ENCODE results near the gene DLEU7.

Gene DLEU7

DNA sequence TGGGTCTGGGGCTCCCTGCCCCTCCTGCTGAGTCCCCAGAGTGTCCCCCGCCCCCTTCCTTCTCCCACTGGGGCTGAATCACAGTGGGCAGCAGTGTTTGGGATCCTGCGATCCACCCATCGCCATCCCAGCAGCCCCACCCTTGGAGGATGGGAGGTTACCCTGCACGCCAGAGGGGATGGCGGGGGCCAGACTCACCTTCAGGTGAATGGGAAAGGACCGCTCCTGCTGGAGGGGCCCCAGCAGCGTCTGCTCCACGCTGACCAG, 569 bp downstream of the DLEU7 start:
- no peak for DNase-seq (ENCODE audit: low spot score)

DNA sequence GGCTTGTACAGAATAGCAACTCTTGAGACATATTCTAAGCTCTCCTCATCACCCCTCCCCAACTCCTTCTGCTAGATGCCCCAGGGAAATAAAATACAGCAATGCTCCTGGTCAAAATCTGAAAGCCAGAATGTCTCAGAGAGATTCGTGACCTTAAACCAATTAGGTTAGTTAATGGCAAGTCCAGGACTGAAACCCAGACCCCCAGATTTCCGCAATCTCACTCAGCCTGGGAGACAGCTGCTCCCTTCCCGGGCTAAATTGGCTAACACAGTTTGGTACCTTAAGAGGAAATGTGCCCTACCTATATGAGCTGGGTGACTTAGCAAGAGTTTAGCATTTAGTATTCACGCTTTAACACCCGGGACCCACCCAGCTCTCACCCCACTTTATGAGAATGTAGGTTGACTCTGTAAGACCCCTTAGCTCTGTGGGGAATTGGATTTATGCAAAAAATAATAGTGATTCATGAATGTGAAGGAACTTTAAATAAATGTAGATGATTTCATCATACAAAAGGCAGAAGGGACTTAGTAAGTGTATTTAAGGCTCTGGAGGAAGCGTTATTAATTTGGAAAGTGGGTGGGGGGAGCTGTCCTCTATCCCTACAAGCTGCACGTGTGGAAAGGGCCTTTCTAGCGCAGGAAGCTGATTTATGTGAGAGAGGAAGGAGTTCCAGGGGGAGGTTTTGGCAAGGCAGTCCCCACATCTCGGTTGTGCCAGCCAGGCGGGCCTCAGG, 1.1 kb downstream of the DLEU7 start:
- DNase-seq (ENCODE audit: low spot score) = no peak

DNA sequence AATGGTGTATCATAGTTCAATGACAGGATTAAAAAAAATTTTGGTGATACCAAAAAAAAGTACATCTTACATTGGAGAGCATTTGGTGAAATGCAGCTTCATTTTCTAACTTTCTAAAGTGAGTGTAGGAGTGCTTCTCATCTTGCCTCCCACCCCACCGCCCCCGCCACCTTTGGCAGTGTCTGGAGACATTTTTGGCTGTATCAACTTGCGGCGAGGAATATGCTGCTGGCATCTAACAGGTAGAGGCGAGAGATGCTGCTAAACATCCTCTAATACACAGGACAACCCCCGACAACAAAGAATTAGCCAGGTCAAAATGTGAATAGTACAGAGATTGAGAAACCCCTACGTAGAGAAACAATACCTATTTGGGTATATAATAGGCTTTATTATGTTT, 1.7 kb downstream of the DLEU7 start:
- DNase-seq (ENCODE audit: low spot score) = no peak

DNA sequence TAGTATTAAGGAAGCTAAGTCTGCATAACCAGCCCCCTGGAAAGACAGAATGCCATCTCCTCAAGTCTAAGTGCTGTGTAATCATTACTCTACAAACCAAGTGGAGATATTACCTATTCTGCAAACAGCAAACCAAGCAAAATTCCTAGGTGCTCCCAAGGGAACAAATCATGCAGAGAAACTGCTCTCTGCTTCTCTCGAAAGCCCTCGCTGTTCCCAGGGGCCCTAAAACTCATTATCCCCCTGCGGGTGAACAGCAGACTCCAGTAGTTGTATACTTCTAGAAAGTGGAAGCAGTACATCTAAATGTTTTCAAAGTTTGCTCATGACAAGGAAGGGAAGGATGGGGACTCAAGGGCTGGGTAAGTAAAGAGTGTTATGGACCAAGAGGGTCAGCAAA, 3.2 kb downstream of the DLEU7 start:
- no peak for DNase-seq (ENCODE audit: low spot score)

DNA sequence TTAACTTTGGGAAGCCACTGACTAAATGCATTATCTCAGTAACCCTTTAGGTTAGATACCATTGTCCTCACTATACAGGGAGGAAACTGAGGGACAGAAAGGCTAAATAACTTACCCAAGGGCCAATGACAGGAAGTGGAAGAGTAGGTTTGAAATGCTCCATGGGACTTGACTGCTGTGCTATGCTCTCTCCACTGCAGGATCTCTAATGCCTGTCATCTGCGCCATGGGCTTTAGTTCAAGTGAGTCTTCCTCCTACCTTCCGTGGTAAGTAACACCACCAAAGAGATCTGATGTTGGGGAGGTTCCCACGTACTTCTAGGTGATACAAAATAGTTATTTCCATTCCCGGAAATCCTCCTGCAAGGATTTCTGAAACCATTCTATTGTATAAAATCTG, 3.7 kb downstream of the DLEU7 start:
- DNase-seq (ENCODE audit: low spot score) = no peak

DNA sequence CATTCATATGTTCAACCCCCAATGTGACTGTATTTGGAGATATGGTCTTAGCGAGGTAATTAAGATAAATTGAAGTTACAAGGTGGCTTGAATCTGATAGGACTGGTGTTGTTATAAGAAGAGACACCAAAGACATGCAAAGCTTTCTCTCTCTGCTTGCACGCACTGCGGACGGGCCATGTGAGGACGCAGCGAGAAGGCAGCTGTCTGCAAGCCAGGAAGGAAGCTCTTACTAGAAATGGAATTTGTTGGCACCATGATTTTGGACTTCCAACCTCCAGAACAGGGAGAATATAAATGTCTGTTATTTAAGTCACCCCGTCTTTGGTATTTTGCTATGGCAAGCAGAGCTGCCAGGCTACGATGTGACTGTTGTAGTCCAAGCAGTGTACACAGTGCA, 4.8 kb downstream of the DLEU7 start:
- no peak for DNase-seq (ENCODE audit: low spot score)

DNA sequence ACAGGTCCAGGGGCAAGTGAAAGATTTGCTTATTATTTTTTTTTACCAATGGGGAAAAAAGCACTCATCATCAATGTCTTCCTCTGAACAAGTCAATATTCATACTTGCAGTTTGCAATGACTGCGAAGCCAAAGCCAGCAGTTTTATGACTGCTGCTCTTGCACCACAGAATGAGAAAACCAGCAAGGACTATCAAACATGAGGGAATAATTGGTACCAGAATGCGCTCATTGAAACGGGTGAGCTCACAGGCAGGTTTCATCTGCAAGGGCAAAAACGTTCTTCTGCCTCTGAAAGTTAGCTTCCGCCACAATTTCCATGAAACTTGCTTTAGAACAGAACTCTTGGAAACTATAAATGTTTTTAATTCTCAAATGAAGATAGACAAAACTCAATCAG, 5.5 kb downstream of the DLEU7 start:
- DNase-seq (ENCODE audit: low spot score) = no peak

DNA sequence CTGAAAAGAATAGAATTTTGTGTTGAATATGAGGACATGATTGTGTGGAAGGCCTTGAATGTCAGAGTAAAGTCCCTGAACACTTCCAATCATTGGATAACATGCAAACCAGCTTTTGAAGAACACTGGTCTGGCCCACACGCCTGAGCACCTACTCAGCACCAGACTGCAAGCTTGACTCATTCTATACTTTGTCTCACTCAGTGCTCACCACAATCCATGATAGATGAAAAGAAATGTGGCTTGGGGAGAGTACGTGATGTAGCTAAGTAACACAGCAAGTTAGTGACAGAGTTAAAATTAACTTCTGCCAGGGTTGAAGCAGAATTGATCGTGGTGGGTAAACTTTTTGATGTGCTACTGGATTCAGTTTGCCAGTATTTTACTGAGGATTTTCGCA, 12.0 kb downstream of the DLEU7 start:
- no peak for DNase-seq (ENCODE audit: low spot score)

DNA sequence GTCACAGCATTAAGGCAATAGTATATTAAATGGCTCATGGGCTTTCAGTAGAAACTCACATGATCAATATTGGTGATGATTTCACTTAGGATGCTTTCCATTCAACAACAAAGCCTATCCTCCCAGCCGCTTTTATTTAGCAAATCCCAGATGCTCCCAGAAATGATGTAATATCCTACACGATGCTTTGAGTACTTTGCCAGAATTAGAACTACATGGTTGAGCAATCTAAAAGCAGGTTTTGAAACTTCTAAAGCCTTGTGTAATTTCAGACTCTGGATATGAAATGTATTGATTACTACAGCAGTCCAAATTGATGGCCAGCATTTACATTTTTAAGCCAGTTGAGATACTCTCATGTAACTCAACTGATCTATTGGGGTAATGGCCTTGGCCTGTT, 13.6 kb downstream of the DLEU7 start:
- no peak for DNase-seq (ENCODE audit: low spot score)

DNA sequence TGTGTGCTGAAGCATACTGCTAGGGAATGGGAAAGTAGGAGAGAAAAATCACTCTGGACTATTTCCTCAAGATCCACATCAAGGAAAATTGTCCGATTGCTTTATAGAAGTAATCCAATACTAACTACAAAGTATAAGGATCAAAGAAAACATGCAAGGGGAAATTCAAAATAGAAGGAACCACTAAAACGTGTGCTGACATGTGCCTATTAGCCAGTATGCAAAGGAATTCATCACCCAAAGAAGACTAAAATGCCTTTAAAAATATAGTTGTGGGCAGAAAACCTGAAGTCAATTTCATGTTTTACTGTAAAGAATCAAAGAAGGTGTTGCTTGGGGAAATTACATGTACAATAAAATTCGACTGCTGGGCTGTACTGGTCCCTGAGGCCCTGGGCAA, 14.3 kb downstream of the DLEU7 start:
- DNase-seq (ENCODE audit: low spot score) = no peak

DNA sequence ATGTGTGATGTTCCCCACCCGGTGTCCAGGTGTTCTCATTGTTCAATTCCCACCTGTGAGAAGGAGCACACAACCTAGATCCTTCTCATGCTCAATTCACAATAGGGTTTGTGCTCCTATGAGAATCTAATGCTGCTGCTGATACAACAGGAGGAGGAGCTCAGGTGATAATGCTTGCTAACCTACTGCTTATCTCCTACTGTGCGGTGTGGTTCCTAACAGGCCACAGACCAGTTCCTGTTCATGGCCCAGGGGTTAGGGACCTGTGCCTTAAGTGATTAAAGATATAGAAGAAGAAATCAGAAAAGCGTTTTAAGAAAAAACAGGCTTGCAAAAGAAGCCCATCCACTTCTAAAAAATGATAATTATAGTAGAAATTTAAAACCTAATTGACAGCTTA, 17.5 kb downstream of the DLEU7 start:
- no peak for DNase-seq (ENCODE audit: low spot score)

DNA sequence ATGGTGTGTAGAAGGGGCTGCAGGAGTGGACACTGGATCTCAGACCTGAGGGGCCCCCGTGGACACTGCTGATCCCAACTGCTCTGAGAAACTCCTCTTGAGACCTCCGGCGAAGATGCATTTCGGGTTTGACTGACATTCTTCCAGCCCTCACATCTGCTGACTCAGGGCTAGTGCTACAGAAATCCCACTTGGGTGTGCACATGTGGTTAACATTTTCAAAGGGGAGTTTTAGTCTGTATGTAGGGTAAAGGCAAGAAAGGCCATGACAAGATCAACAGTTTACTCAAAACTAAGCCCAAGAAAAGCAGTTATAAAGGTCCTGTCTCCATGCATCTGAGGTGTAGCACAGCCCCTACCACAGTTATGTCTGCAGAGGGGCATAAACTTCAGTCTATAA, 31.2 kb downstream of the DLEU7 start:
- no peak for DNase-seq (ENCODE audit: low spot score)

DNA sequence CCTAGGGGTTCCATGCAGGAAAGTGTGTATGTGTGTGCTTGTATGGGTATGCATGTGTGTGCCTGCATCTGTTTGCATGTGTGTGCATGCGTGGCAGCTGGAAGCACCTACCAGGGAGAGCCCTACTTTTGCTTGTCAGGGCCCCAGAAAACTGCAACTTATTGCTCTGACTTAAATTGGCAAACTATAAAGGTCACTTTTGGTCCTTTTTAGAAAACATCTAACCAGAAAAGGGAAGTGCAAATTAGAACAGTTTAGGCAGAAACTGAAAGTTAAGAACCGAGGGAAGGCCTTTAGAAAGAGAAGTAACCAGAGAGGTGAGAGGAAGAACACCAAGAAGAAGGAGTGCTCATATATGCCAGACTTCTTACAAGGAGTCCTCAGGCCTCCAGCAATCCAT, 32.5 kb downstream of the DLEU7 start:
- DNase-seq (ENCODE audit: low spot score) = peak; percentile 78

DNA sequence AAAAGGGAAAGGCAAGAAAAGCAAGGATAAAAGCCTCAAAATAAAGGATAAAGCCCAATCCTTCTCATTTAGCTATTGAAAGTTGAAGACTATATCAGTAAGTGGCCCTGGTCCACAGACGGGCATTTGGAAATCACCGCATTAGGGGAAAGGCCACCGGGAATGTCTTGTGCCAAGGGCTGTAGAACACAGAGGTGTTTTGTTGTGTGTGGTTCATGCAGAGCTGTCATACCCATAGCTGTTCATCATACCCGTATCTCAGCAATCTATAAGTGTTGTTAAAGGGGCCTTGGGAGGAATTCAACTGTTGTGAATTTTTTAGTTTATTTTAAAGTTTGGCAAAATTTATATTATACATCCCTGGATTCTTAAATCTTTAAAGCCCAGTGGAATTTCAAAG, 33.0 kb downstream of the DLEU7 start:
- peak; percentile 22 for DNase-seq (ENCODE audit: low spot score)

DNA sequence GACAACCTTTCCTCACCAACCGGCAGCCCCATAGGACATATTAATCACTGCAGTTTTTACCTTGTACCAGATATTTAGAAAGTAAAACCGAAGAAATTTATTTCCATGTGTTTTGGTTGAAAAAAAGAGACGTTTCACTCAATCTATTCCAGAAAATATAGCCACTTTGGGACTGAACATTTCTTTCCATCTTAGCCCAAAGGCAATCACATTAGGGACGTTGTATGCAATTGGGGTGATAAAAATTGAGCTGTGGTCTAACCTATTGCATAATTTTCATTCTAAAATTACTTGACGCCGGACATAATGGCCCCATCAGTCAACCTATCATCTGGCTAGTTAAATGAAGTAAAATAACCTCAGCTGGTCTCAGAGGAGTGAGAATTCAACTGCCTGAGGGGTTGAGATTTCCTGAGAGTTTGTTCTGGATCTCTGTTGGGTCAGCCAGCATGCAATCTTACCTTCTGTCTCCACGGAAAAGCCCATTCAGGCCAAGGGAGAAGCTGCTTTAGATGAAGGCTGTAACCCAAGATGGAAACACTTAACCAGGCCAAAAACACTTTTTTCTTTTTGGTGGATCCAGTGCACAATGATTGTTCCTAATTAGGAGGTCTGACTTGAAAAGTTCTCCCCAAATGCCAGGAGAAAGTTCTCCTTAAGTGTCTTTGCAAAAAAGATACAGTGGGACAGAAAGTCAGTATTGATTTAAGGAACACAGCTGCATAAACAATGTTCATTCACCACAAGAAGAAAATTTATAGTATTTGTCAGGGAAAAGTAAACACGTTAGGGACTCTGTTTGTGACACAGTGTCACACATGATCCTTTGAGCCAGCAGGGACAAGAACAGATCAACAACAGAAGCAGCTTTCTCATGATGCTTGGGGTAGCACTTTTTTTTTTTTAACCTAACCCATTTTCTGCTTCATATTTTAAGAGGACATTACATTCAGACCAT, 34.1 kb downstream of the DLEU7 start:
- no peak for DNase-seq (ENCODE audit: low spot score)

DNA sequence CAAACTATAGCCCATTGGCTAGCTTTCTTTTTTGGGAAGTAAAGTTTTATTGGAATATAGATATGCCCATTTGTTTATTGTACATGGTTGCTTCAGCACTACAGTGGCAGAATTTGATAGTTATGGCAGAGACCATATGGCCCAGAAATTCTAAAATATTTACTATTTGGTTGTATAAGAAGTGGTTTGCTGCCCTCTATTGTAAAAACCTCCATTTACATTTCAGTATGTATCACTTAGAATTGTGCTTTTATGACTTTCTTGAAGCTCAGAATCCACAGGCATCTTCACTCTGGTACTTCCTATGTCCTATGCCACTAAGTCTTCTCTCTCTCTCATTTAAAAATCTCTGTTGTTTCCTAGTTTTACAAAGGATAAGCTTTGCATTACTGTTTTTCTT, 37.7 kb downstream of the DLEU7 start:
- DNase-seq (ENCODE audit: low spot score) = peak; percentile 51

DNA sequence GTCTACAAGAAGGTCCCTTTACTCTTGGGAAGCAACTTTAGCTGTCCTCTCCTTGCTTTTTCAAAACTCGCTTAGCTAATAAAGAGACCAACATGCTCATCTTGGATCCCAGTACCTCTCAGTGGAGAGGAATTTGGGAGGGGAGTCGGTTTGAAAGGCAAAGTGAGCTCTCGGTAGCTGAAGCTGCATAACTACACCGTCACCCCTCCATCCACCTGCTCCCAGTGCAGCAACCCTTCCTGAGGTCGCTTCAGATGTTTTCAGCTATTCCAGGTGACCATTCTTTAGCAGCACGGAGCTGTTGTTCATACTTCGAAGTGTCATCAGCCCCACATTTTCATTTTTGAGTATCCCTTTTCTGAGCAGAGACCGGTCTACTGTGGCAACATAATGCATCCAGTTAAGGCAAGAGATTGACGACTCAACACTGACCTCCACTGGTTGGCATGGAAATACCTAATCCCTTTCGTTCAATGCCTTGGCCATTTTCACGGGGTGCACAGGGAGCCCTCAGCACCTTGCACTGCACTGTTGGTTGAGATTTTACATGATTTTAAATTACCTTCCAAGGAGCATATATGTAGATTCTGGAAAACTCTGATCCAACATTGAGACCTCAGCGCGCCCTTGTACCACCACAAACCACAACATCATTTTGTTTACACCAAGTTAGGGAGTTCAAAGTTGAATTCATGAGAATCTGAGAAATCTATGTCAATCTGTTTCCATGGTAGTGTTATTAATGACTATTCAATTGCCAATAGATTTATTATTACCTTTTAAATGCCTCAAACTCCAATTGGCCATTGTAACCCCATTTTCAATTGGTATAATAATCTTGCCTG, 42.2 kb downstream of the DLEU7 start:
- DNase-seq (ENCODE audit: low spot score) = peak; percentile 93

DNA sequence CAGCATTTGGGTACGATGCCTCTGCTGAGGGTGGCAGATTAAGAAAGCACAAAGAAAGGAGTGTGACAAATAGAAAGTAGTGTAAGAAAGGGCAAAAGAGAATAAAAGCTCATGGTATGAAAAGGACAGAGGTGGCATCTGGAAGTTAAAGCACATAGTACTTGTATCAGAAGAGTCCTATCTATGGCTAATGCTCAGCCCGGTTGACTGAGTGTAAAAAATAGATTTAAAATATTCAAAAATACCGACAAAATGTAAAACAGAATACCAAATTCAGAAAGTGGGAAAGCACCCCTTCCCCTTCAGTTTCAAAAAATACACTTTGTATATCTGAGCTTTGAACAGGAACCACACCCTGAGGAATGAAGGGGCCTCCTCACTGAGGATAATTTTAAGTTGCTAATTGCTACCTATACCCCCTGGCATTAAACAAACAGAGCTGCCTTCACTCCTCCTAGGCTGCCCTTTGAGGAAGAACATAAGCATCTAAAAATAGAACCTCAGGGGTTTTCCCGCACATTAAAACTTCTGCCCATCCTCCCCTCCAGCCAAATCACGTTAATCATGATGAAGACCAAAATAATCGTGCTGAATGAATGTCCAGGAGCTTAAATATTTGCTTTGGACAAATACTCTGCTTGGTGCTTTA, 43.3 kb downstream of the DLEU7 start:
- peak; percentile 56 for DNase-seq (ENCODE audit: low spot score)

DNA sequence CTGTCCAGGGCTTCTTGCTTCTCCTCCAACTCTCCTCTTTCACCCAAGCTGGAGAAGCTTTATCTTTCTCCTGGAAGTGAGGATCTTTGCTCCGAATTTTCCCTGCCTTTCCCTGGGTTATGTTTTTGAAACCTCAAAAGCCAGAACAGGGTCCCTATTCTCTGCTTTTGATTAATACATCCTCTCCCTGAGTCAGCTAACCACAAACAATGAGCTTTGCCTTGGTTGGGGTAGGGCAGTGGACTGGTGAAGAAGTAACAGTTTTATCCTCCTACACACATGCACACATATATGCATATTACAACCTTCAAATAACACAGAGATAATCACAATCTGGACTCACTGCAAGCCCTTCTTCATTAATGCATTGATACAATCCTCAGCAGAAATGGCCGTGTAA, 44.6 kb downstream of the DLEU7 start:
- no peak for DNase-seq (ENCODE audit: low spot score)

DNA sequence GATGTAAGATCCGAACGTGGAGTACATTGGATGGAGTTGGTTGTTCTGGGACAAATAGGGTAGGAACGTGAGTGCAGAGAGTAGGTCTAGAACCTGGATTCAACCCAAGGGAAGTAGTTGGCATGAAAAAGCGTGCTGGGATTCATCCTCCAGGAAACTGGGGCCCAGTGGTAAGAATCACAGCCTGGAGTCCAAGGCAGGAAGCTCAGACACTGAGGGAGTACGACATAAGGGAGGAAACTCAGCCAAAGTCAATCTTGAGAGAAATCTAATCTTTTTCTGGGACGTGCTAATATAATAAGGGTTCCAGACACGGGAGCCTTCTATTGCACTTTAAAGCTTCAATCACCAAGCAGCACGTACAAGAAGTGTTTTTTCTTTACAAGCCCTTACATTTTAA, 46.4 kb downstream of the DLEU7 start:
- DNase-seq (ENCODE audit: low spot score) = no peak

DNA sequence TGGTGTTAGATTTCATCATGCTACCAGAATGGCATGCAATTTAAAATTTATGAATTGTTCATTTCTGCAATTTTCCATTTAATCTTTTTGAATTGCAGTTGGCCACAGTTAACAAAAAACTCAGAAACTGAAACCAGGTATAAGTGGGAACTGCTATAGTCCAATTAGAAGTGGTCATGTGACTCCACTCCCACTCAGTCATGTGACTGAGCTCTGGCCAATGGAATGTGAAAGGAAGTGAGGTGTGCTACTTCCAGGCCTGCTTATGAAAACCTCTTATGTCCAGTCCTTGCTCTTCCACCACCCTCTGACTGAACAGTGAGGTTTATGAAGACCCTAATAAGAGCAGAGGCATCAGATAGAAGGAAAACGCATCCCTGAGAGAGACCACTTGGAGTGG, 47.0 kb downstream of the DLEU7 start:
- peak; percentile 23 for DNase-seq (ENCODE audit: low spot score)

DNA sequence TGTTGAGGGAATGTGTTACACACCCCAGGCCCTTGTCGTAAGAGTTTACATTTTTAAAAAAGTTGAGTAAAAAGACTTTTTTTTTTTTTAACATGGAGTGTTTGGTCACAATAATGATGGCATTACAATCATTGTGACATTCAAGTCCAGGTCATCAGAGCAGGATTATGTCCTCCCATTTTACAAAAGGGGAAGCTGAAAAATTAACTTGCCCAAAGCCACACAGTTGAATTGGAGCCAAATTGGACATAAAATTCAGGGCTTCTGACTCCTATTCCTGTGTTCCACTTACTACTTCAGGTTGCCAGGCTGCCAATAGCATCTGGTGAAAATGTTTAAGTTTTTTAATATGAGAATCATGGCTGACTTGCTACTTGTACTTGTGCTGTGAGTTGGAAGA, 49.3 kb downstream of the DLEU7 start:
- no peak for DNase-seq (ENCODE audit: low spot score)

Measured in NAMALWA (cell line).